Lung (tissue), 12 donors: ENCODE results near the gene GIMAP6. TPM values are rescaled to one million over a fixed set of nuclear protein-coding genes. Genes with fewer than 3 reads are reported as not detected.
"Not testable (repeated sequence)": the region's sequence is repeated elsewhere in the genome, so short reads cannot be mapped to it uniquely, and the experiment has no call there.

Experiments
- ATAC-seq: fragments of 200-7000 bp; cut with Tn5 transposase; one replicate; pipeline ENCODE4 v1.9.1; 2020; ENCODE audit warnings: moderate number of reproducible peaks; ENCODE audit not compliant: insufficient read depth, low FRiP score
- DNase-seq, 3 donors: peaks; one replicate each; pipeline ENCODE4 v3.0.0-alpha.2; 2013 to 2017
- H3K27ac ChIP-seq, 2 donors: one replicate each; pipeline ENCODE4 v1.5.1; 2013; ENCODE audit warnings: mild to moderate bottlenecking in 2 of 2, moderate library complexity in 2 of 2, control low read depth in 1 of 2, inconsistent platforms in 1 of 2, low read depth in 1 of 2, low read length in 1 of 2
- H3K27me3 ChIP-seq, 3 donors: one replicate each; pipeline ENCODE4 v1.5.1; 2013; ENCODE audit warnings: low read length in 2 of 3; ENCODE audit not compliant: control insufficient read depth in 3 of 3, insufficient read depth in 3 of 3
- H3K36me3 ChIP-seq, 4 donors: one replicate each; pipeline ENCODE4 v1.5.1; 2013; ENCODE audit warnings: low read length in 4 of 4, mild to moderate bottlenecking in 1 of 4, moderate library complexity in 1 of 4; ENCODE audit not compliant: control insufficient read depth in 4 of 4, insufficient read depth in 4 of 4
- H3K4me1 ChIP-seq, 5 donors: one replicate each; pipeline ENCODE4 v1.5.1; 2013; ENCODE audit warnings: low read length in 5 of 5, mild to moderate bottlenecking in 2 of 5, moderate library complexity in 1 of 5; ENCODE audit not compliant: control insufficient read depth in 5 of 5, insufficient read depth in 5 of 5
- H3K4me3 ChIP-seq: one replicate; pipeline ENCODE4 v1.5.1; 2013; ENCODE audit warnings: mild to moderate bottlenecking, control low read depth, moderate library complexity
- H3K9ac ChIP-seq, 2 donors: one replicate each; pipeline ENCODE4 v1.5.1; 2013; ENCODE audit warnings: low read length in 2 of 2, control low read depth in 1 of 2; ENCODE audit not compliant: insufficient read depth in 1 of 2
- H3K9me3 ChIP-seq, 4 donors: one replicate each; pipeline ENCODE4 v1.5.1; 2013; ENCODE audit warnings: low read length in 3 of 4, mild to moderate bottlenecking in 1 of 4, moderate library complexity in 1 of 4; ENCODE audit not compliant: control insufficient read depth in 4 of 4, insufficient read depth in 3 of 4
- WGBS, 2 donors: extraction: QIAGEN DNeasy Blood & Tissue Kit; methylation state at CpG; one replicate each; pipeline ENCODE4 v1.1.7; 2013; 5-methylcytosine and 5-hydroxymethylcytosine counted together
- polyA plus RNA-seq, 2 donors: library from polyadenylated mRNA; stranded (reverse); fragments of 200-250 nt; gene quantifications; one replicate each; pipeline ENCODE4 v1.2.1, GENCODE V29; 2013
- total RNA-seq, 2 donors: library from RNA; depleted of rRNA in 1 of 2; stranded (reverse); fragments of >200 nt in 1 of 2; gene quantifications; one replicate each; pipeline ENCODE4 v1.2.1, GENCODE V29; 2014 to 2021
- TF ChIP-seq, protein P1 (sequence below): IDR thresholded peaks from 2 replicates; pipeline ENCODE4 v1.5.1; 2012; ENCODE audit warnings: mild to moderate bottlenecking; ENCODE audit errors: control extremely low read depth, extremely low read depth
- donor health status: control.
- donor health status: control.
- donor health status: Bipolar disorder and iron deficiency.
- donor health status: healthy.
- donor health status: DM: yes; HTN: yes; CAD: no.

Gene GIMAP6
- total and polyA plus RNA-seq, 4 donors: 12.1 to 53.7 (median 40.0) TPM

DNA sequence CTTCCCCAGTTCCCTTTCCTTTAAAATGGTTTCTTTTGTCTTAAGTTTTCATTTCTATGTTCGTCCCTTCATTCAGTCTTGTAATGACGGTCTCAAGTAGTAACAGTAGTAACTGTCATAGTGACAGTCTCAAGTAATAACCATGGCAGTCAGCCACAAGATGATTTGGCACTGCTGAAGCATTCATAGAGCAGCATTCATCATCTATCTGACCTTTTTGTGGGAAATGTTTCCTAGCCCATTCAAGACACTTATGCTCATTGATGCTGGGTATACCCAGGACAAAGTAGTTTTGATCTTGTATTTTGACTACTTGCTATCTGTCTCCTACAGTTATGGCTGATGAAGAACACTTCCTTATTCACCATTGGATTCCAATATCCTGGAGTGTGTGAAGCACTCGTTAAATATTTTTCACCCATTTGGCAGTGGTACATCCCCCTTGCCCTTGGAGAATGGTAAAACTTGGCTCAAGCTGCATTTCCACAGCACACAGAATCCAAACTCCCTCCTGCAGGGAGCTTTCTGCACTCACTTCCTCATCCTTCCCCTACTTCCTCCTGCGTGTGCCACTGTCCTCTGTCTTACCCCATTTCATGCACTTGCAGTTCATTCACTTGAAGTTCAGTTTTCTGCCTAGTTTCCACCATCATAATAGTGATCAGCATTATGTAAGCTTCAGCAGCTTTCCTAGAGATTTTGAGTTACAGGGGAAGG lies 46.0 kb downstream of the GIMAP6 start:
- DNase-seq: peak in 1 of 3 donors; percentile 14
- TF ChIP-seq, protein P1, sequence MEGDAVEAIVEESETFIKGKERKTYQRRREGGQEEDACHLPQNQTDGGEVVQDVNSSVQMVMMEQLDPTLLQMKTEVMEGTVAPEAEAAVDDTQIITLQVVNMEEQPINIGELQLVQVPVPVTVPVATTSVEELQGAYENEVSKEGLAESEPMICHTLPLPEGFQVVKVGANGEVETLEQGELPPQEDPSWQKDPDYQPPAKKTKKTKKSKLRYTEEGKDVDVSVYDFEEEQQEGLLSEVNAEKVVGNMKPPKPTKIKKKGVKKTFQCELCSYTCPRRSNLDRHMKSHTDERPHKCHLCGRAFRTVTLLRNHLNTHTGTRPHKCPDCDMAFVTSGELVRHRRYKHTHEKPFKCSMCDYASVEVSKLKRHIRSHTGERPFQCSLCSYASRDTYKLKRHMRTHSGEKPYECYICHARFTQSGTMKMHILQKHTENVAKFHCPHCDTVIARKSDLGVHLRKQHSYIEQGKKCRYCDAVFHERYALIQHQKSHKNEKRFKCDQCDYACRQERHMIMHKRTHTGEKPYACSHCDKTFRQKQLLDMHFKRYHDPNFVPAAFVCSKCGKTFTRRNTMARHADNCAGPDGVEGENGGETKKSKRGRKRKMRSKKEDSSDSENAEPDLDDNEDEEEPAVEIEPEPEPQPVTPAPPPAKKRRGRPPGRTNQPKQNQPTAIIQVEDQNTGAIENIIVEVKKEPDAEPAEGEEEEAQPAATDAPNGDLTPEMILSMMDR: no peak
- no peaks in the 10 kb centered on the region for H3K9me3 ChIP-seq
- H3K27ac ChIP-seq: peak overlapping the region; percentile 68 to 70
- H3K27me3 ChIP-seq: no peaks in the 10 kb centered on the region
- no peak overlapping the region for H3K4me3 ChIP-seq
- H3K9ac ChIP-seq: no peak overlapping the region
- whole genome bisulfite sequencing, 2 donors: 46 to 47% methylated on average over 4 of the region's 4 CpGs
- no peaks in the 10 kb centered on the region for H3K36me3 ChIP-seq
- ATAC-seq: peak; percentile 75
- H3K4me1 ChIP-seq: peaks cover 0 to 8% (median 0%) of the 10 kb centered on the region in 5 donors

DNA sequence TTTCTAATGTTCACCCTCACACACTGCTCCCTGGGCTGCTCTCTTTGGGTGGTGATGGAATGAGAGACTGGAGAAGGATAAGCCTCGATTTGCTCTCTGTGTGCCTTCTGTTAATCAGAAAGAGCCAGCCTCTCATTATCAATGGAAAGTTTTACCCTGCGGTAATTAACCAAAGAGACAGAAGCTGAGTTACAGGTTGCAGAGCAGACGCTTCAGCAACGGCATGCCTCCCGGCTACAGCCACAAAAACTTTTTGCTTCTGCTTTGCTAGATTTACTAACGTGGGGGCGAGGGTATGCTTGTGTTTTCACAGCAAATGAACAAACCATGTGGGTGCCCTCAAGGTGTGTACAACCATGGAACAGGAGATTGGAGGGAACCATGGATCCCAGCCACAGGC lies 47.0 kb downstream of the GIMAP6 start:
- 82 to 88% methylated on average over 7 of the region's 7 CpGs for WGBS, 2 donors
- ATAC-seq: no peak
- H3K27me3 ChIP-seq: no peaks in the 10 kb centered on the region
- H3K9me3 ChIP-seq: no peaks in the 10 kb centered on the region
- H3K4me3 ChIP-seq: no peak overlapping the region
- no peaks in the 10 kb centered on the region for H3K36me3 ChIP-seq
- no peak overlapping the region for H3K9ac ChIP-seq
- TF ChIP-seq, protein P1: no peak
- no peak for DNase-seq
- H3K4me1 ChIP-seq: peaks cover 0 to 8% (median 0%) of the 10 kb centered on the region in 5 donors
- peak overlapping the region; percentile 57 to 70 for H3K27ac ChIP-seq

DNA sequence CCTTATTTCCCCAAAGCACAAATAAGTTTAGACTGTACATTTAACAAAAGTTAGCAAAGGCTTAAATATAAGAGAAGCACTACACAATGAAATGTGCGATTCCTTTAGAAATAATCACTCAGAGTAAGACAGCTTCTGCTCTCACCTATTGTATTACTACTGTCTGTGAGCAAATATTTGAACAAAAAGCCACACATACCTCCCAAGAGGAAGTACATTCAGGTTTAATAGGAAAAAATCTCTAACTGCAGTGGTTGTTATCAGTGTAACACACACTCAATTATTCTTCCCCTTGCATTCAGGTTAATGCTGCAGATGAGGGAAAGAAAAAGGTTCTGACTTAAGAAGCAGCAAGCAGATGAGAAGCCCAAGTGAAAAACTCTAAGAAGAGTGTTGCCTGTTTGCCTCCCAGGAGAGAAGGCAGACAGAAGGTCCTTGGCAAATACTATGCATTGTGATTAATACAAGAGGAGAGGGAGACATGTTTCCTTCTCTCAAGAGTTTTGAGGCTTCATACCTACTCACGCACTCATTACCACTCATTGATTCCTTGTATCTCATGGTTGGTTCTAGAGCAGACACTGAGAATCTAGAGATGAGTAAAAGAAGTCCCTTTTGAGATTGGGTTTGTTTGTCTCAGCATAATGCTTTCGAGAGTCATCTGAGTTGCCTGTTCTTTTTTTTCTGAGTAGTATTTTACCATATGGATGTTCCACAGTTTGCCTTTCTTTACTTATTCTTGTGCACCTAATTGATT lies 51.4 kb downstream of the GIMAP6 start:
- Histone ChIP-seq H3K9me3 (no peaks in the 10 kb centered on the region), H3K27ac (no peak overlapping the region), H3K27me3 (no peaks in the 10 kb centered on the region), H3K4me3 (no peak overlapping the region), H3K9ac (no peak overlapping the region), H3K36me3 (no peaks in the 10 kb centered on the region), H3K4me1 (peaks cover 0 to 8% (median 0%) of the 10 kb centered on the region in 5 donors)
- TF ChIP-seq, protein P1: no peak
- 78 to 80% methylated on average over 3 of the region's 3 CpGs for WGBS, 2 donors
- DNase-seq (no peak), ATAC-seq (no peak)

DNA sequence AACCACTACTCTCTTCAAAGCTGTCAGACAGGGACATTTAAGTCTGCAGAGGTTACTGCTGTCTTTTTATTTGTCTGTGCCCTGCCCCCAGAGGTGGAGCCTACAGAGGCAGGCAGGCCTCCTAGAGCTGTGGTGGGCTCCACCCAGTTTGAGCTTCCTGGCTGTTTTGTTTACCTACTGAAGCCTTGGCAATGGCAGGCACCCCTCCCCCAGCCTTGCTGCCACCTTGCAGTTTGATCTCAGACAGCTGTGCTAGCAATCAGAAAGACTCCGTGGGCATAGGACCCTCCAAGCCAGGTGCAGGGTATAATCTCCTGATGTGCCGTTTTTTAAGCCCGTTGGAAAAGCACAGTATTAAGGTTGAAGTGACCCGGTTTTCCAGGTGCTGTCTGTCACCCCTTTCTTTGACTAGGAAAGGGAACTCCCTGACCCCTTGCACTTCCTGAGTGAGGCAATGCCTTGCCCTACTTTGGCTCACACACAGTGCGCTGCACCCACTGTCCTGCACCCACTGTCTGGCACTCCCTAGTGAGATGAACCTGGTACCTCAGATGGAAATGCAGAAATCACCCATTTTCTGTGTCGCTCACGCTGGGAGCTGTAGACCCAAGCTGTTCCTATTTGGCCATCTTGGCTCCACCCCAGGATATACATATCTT lies 52.1 kb downstream of the GIMAP6 start:
- not testable (repeated sequence) for DNase-seq, ATAC-seq, H3K27me3 ChIP-seq, H3K4me1 ChIP-seq, H3K36me3 ChIP-seq, H3K4me3 ChIP-seq, H3K9me3 ChIP-seq, H3K9ac ChIP-seq, H3K27ac ChIP-seq
- WGBS, 2 donors: 58 to 63% methylated on average over 7 of the region's 7 CpGs
